Endothelial cell of umbilical vein (primary cell): Measurements from ENCODE around the gene CFAP20DC.

Experiments used
- EZH2 ChIP-seq: IDR thresholded peaks from 2 replicates; pipeline ENCODE4 v1.6.1; 2012; ENCODE audit warnings: borderline replicate concordance, low read depth, mild to moderate bottlenecking, moderate library complexity, low read length, inconsistent platforms; ENCODE audit not compliant: severe bottlenecking
- MYC ChIP-seq: IDR thresholded peaks from one replicate; pipeline ENCODE4 v1.6.1; 2011; ENCODE audit warnings: mild to moderate bottlenecking, low read depth, low read length
- POLR2A ChIP-seq: IDR thresholded peaks from 2 replicates; pipeline ENCODE4 v1.6.1; 2012; ENCODE audit warnings: low read depth, mild to moderate bottlenecking, control low read depth, low read length
- POLR2AphosphoS5 ChIP-seq: IDR thresholded peaks from 2 replicates; pipeline ENCODE4 v1.6.1; 2012; ENCODE audit warnings: low read depth, mild to moderate bottlenecking, control low read depth, low read length, moderate library complexity; ENCODE audit not compliant: insufficient read depth
- TF ChIP-seq, protein P1 (sequence below), 2 donors: IDR thresholded peaks; 1 replicate in 1 of 2; 2 replicates in 1 of 2; pipeline ENCODE4 v1.5.1; 2011; ENCODE audit warnings: low read length in 2 of 2, mild to moderate bottlenecking in 2 of 2, moderate library complexity in 2 of 2, control low read depth in 1 of 2, inconsistent platforms in 1 of 2, low read depth in 1 of 2; ENCODE audit not compliant: insufficient read depth in 1 of 2; ENCODE audit errors: extremely low read depth in 1 of 2
- TF ChIP-seq, protein P2 (sequence below): IDR thresholded peaks from 2 replicates; pipeline ENCODE4 v1.6.1; 2011; ENCODE audit not compliant: insufficient read depth, insufficient read length

DNA sequence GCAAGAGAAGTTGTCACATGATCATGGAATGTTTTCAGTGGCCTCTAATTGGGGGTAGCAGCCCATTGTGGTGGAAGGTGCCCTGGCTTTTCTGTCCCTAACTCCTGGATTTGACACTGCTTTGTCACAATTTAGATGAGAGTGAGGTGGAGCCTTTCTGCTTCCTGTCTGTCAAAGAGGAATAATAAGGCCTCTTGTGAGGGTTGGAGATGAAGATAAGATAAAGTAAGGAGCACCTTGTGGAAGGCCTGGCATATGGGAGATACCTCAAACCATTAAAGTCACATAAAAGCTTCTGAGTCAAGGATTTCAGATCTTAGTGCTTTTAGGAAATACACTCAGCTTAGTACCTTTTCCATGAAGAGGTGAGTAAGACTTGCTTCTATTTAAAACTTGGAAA, 210.6 kb downstream of the CFAP20DC start:
- TF ChIP-seq EZH2 = no peak
- TF ChIP-seq POLR2A = no peak
- TF ChIP-seq, protein P1, sequence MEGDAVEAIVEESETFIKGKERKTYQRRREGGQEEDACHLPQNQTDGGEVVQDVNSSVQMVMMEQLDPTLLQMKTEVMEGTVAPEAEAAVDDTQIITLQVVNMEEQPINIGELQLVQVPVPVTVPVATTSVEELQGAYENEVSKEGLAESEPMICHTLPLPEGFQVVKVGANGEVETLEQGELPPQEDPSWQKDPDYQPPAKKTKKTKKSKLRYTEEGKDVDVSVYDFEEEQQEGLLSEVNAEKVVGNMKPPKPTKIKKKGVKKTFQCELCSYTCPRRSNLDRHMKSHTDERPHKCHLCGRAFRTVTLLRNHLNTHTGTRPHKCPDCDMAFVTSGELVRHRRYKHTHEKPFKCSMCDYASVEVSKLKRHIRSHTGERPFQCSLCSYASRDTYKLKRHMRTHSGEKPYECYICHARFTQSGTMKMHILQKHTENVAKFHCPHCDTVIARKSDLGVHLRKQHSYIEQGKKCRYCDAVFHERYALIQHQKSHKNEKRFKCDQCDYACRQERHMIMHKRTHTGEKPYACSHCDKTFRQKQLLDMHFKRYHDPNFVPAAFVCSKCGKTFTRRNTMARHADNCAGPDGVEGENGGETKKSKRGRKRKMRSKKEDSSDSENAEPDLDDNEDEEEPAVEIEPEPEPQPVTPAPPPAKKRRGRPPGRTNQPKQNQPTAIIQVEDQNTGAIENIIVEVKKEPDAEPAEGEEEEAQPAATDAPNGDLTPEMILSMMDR (IDR thresholded peaks at IDR 0.05; ENCODE audit: extremely low read depth in 1 of 2, insufficient read depth in 1 of 2, low read depth in 1 of 2, low read length in 2 of 2) = no peak
- no peak for TF ChIP-seq MYC
- no peak for TF ChIP-seq POLR2AphosphoS5
- TF ChIP-seq, protein P2, sequence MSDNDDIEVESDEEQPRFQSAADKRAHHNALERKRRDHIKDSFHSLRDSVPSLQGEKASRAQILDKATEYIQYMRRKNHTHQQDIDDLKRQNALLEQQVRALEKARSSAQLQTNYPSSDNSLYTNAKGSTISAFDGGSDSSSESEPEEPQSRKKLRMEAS = no peak
